HEK293 (cell line): ENCODE results near the gene NUAK1.

Experiments used
- CTCF ChIP-seq: fragments of 450-650 bp; formaldehyde crosslinking; IDR thresholded peaks from 2 replicates; pipeline ENCODE4 v1.5.1; 2016; ENCODE audit warnings: missing biosample characterization, missing genetic modification characterization
- SETDB1 ChIP-seq: IDR thresholded peaks from one replicate; pipeline ENCODE4 v1.6.1; 2017; ENCODE audit warnings: mild to moderate bottlenecking, low read length, moderate library complexity, mixed read lengths; ENCODE audit not compliant: insufficient read length
- ZBTB11 ChIP-seq: fragments of 450-650 bp; formaldehyde crosslinking; conservative IDR thresholded peaks from 2 replicates; pipeline ENCODE4 v1.5.1; 2016; ENCODE audit warnings: low read depth, missing biosample characterization, missing genetic modification characterization
- ZBTB49 ChIP-seq: fragments of 450-650 bp; formaldehyde crosslinking; IDR thresholded peaks from 2 replicates; pipeline ENCODE4 v1.5.1; 2016; ENCODE audit warnings: missing biosample characterization, missing genetic modification characterization, low read depth
- ZBTB7A ChIP-seq: fragments of 450-650 bp; formaldehyde crosslinking; IDR thresholded peaks from 2 replicates; pipeline ENCODE4 v1.5.1; 2016; ENCODE audit warnings: low read depth, missing biosample characterization, missing genetic modification characterization
- ZNF350 ChIP-seq: fragments of 450-650 bp; formaldehyde crosslinking; IDR thresholded peaks from 2 replicates; pipeline ENCODE4 v1.5.0; 2017; ENCODE audit warnings: missing biosample characterization, mild to moderate bottlenecking, missing genetic modification characterization

- no peak for TF ChIP-seq CTCF (tag by site-specific recombination)
- TF ChIP-seq ZBTB11 (tag by site-specific recombination), result no peak
- no peak for TF ChIP-seq SETDB1
- TF ChIP-seq ZBTB49 (tag by site-specific recombination), result no peak
- TF ChIP-seq ZBTB7A (tag by site-specific recombination), result no peak
- no peak for TF ChIP-seq ZNF350 (tag by site-specific recombination)
Observed at GRCh38 chr12:106160915-106161314, 22.2 kb upstream of the NUAK1 start.
